Vagina (tissue), 2 donors: Measurements from ENCODE around the gene ZKSCAN3.

Experiments
- POLR2A ChIP-seq, 2 donors: fragments of 450-650 bp; IDR thresholded peaks; one replicate each; pipeline ENCODE4 v1.6.1; 2017; ENCODE audit warnings: antibody characterized with exemption in 2 of 2, mild to moderate bottlenecking in 2 of 2, moderate library complexity in 2 of 2
- TF ChIP-seq, protein P1 (sequence below), 3 experiments: fragments of 450-650 bp in 2 of 3; fragments of 200-600 bp in 1 of 3; sonication (generic) in 1 of 3; IDR thresholded peaks; one replicate each; pipeline ENCODE4 v1.5.1; 2017 to 2019; ENCODE audit warnings: antibody characterized with exemption in 3 of 3, mild to moderate bottlenecking in 2 of 3, moderate library complexity in 2 of 3

DNA sequence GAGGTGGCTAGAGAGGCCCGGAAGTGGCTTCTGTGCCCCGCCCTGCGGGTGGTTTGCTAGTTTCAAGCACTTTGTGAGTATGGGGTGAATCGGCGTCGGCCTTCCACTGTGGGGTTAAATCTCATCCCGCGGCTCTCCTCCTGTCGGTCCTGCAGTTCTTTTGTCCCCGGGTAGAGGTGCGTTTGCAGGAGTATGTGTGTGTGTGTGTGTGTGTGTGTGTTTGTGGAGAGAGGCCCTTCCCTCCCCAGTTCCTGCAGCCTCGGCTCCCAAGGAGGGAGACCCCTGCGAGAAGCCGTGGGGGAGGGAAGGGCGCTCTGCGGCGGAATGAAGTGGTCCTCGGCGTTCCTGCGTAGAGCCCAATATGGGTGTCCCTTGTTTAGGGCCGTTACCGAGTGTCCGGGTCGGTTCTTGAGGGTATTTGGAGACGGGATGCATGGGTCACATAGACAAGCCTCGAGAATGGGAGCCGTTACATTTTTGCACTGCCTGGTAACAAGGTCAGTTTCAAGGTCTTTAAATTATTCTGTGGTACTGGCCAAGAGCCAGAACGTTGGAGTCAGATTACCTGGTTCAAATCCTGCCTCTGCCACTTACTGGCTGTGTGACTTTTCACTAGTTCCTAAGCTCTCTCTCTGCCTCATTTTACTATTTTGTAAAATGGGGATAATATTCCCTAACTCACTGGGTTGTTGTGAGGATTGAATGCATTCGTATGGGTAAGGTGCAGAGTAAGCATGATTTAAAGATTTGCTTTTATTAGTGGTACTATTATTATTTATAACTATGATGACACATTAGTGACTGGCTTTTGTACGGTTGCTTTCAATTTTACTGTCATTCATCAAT is at the start of gene ZKSCAN3:
- TF ChIP-seq POLR2A (IDR thresholded peaks at IDR 0.05), result no peak
- TF ChIP-seq, protein P1, sequence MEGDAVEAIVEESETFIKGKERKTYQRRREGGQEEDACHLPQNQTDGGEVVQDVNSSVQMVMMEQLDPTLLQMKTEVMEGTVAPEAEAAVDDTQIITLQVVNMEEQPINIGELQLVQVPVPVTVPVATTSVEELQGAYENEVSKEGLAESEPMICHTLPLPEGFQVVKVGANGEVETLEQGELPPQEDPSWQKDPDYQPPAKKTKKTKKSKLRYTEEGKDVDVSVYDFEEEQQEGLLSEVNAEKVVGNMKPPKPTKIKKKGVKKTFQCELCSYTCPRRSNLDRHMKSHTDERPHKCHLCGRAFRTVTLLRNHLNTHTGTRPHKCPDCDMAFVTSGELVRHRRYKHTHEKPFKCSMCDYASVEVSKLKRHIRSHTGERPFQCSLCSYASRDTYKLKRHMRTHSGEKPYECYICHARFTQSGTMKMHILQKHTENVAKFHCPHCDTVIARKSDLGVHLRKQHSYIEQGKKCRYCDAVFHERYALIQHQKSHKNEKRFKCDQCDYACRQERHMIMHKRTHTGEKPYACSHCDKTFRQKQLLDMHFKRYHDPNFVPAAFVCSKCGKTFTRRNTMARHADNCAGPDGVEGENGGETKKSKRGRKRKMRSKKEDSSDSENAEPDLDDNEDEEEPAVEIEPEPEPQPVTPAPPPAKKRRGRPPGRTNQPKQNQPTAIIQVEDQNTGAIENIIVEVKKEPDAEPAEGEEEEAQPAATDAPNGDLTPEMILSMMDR (IDR thresholded peaks at IDR 0.05), result no peak
